Fibroblast of villous mesenchyme (primary cell): ENCODE measurements around the gene AAK1. TPM values are rescaled to one million over a fixed set of nuclear protein-coding genes. Genes with fewer than 3 reads are reported as not detected.
A peak's percentile ranks its signal among the peaks of the same experiment; 100 is the strongest.

Experiments used
- DNase-seq: peaks from one replicate; pipeline ENCODE4 v3.0.0-alpha.2; 2010; ENCODE audit warnings: low read depth
- H3K4me3 ChIP-seq: 2 replicates; pipeline ENCODE4 v1.5.1; 2011; ENCODE audit warnings: low read depth, mild to moderate bottlenecking, low read length
- CTCF ChIP-seq: IDR thresholded peaks from 2 replicates; pipeline ENCODE4 v1.5.1; 2012; ENCODE audit warnings: low read depth, mild to moderate bottlenecking, low read length; ENCODE audit not compliant: insufficient read depth
- total RNA-seq: library from RNA; depleted of rRNA; stranded (reverse); fragments of >200 nt; gene quantifications from 2 replicates; pipeline ENCODE4 v1.2.3, GENCODE V29; 2012

AAK1 gene
- total RNA-seq, 1 donor = 68.2 TPM

- no peak for DNase-seq
- no peak for TF ChIP-seq CTCF
- H3K4me3 ChIP-seq = no peak overlapping the region
Measured at GRCh38 chr2:69604026-69604678, 39.4 kb downstream of the AAK1 start.

DNA sequence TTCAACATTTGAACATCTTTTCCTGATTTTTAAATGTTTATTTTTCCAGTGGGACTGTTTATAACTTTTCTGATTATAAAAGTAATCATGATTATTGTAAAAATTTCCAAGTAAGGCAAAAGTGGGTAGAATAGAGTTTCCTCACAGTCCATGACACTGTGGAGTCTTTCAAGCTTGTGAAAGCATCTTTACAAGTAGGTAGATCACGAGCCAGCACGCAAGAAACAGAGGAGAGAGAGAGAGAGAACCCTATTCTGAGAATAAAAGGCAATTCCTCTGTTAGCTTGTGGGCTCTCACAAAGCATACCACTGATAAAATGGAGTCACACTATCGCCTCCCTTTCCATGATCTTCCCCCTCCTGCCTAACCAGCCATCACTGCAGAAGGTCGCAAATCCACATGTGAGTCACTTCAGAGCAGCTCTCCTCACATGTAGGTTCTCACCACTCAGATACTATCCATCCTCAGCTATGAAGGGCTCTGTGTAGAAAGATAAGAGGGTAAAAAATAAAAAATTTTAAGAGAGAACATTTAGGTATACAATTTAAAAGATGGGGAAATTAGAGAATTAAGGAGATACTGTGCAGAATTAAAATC, 40.3 kb downstream of the AAK1 start:
- no peak for DNase-seq
- no peak overlapping the region for H3K4me3 ChIP-seq
- no peak for TF ChIP-seq CTCF

DNA sequence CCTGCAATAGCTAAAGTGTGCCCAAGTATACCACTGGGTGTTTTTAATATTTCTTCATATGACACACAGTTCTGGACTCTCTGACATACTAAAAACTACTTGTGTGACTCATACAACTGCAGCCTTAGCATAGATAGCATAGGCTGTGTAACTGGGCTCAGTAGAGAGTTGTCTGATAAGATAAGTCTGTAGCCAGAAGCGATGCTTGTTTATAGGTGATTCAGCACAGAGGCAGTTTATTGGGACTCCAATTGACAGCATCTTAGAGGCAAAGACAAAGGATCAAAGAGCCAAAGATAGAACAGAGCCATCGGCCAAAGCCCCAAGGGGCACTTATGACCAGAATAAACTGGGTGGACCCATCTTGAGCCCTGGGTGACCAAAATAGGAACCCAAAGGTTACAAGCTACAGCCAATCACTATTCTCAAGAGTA, 42.3 kb downstream of the AAK1 start:
- peak; percentile 95 for DNase-seq
- no peak overlapping the region for H3K4me3 ChIP-seq
- no peak for TF ChIP-seq CTCF

DNA sequence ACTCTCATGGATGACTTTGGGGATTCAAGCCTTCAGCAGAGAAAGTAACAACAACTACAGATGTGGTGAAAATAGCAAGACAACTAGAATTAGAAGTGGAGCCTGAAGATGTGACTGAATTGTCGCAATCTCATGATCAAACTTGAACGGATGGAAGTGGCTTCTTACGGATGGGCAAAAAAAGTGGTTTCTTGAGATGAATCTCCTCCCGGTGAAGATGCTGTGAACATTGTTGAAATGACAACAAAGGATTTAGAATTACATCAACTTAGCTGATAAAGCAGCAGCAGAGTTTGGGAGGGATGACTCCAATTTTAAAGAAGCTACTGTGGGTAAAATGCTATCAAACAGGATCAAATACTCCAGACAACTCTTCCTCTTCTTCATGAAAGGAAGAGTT, 43.1 kb downstream of the AAK1 start:
- TF ChIP-seq CTCF = no peak
- DNase-seq = no peak
- H3K4me3 ChIP-seq = no peak overlapping the region

- no peak for DNase-seq
- H3K4me3 ChIP-seq = no peak overlapping the region
- TF ChIP-seq CTCF = no peak
Measured at GRCh38 chr2:69597843-69598610, 45.5 kb downstream of the AAK1 start.

GRCh38 chr2:69597105-69597504, 46.4 kb downstream of the AAK1 start:
- no peak for TF ChIP-seq CTCF
- no peak overlapping the region for H3K4me3 ChIP-seq
- no peak for DNase-seq
